ENCODE results near the gene ACBD6.

DNA sequence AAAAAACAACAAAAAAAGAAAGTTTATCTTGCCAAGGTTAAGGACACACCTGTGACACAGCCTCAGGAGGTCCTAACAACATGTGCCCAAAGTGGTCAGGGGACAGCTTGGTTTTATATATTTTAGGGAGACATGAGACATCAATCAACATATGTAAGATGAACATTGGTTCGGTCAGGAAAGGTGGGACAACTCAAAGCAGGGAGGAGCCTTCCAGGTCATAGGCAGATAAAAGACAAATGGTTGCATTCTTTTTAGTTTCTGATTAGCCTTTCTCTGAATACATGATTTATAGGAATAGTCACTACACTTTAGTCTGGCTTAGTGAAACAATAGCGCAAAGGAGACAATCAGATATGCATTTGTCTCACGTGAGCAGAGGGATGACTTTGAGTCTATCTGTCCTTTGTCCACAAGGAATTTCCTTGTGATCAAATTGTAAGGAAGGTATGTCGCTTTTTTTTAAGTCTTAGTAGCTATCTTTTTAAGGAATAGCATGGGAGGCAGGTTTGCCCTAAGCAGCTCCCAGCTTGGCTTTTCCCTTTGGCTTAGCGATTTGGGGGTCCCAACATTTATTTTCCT is 33.1 kb upstream of the ACBD6 start:
- TF ChIP-seq CTCF (IDR thresholded peaks at IDR 0.05; ENCODE audit: insufficient read depth, low read depth, low read length): no peak
- TF ChIP-seq EZH2 (IDR thresholded peaks at IDR 0.05; ENCODE audit: insufficient read depth, low read length): no peak

Data from astrocyte (in vitro differentiated cells and primary cell).